ENCODE results near the gene DNER.

DNER gene

DNA sequence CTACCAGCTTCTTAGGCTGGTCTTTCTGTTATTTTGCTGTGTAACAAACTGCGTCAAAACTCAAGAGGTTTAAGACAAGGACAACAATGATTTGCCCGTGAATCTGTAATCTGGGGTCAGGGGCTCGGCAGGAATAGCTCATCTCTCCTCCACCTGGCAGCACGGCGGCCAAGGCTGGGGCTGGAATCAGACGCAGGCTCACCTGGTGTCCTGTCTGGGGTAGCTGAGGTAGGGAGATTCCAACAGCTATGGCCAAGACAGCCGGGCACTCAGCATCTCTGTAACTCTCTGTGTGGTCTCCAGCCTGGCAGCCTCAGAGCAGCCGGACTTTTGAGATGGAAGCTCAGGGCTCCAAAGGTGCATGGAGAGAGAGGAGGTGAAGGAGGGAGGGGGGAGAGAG is 42.3 kb downstream of the DNER start:
- no peak for DNase-seq (ENCODE audit: low spot score)
- in situ Hi-C loops (cut with MboI; ENCODE audit: low pct_unique_long_range_greater_than_20kb, low sequenced_read_pairs, unreplicated experiment), result no loop called here
- TF ChIP-seq CTCF (IDR thresholded peaks at IDR 0.05; ENCODE audit: extremely low read depth, insufficient read depth, missing control alignments), result no peak

DNA sequence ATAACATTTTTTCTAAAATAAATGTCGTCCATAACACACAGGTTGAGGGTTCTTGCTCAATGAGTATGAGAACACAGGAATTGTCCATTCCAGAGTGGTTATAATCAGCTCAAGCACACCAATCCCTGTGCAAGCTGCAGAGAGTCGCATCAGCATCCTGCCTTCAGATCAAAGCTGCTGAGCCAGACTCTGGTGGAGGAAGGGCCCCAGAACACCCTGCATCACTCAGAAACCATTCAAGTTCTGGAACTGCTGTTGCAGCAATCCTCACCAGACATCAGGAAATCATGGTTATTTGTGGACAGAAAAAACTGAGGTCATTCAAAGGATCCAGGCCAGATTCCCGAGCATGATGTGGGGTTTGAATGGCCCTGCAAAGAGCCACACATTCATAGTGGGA is 44.5 kb downstream of the DNER start:
- TF ChIP-seq CTCF (IDR thresholded peaks at IDR 0.05; ENCODE audit: extremely low read depth, insufficient read depth, missing control alignments), result no peak
- in situ Hi-C loops (cut with MboI; ENCODE audit: low pct_unique_long_range_greater_than_20kb, low sequenced_read_pairs, unreplicated experiment), result no loop called here
- DNase-seq (ENCODE audit: low spot score), result no peak

GRCh38 chr2:229666811-229667210 is 47.5 kb downstream of the DNER start:
- TF ChIP-seq CTCF (IDR thresholded peaks at IDR 0.05; ENCODE audit: extremely low read depth, insufficient read depth, missing control alignments), result no peak
- in situ Hi-C loops (cut with MboI; ENCODE audit: low pct_unique_long_range_greater_than_20kb, low sequenced_read_pairs, unreplicated experiment), result no loop called here

DNA sequence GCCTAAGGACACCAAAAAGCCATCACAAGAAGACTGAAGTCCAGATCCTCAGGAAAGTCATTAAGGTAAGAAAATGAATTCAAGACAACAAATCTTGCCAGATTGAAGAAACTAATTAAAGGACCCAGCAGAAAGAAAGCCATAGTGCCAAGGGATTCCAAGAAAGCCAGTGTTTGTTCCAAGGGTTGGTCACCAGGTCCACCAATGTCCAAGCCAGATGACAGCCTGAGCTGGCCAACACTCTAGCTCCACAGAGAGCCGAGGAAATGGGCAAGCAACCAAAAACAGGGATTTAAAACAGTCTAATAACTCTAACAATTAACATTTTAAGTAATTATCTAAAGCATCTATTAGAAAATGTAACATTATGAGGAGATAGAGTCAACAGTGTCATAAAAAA is 49.2 kb downstream of the DNER start:
- no peak for TF ChIP-seq CTCF (IDR thresholded peaks at IDR 0.05; ENCODE audit: extremely low read depth, insufficient read depth, missing control alignments)
- DNase-seq (ENCODE audit: low spot score), result no peak
- in situ Hi-C loops (cut with MboI; ENCODE audit: low pct_unique_long_range_greater_than_20kb, low sequenced_read_pairs, unreplicated experiment), result no loop called here

More at GRCh38 chr2:229666811-229667210, 47.5 kb downstream of the DNER start:
- DNase-seq (ENCODE audit: low spot score), result no peak

- in situ Hi-C loops (cut with MboI; ENCODE audit: low pct_unique_long_range_greater_than_20kb, low sequenced_read_pairs, unreplicated experiment), result no loop called here
- TF ChIP-seq CTCF (IDR thresholded peaks at IDR 0.05; ENCODE audit: extremely low read depth, insufficient read depth, missing control alignments), result no peak
Observed at GRCh38 chr2:229661478-229661877, 52.9 kb downstream of the DNER start.

DNA sequence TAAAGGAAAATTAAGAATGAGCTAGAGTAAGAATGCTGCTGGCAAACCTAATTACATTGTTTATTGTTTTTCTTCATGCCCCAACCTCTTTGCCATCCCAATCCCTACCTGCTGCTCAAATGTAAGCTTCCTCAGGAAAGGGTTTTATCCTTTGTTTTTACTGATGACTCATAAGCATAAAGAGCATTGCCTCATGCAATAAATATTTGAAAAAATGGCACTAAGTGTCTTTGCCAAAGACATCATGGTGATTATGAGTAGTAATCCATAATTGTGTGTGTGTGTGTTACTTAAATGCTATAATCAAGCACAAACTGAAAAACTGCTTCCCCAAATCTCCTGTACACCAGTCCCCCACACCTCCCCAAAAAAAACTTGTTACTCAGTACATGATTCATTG is 53.4 kb downstream of the DNER start:
- no peak for DNase-seq (ENCODE audit: low spot score)

More at GRCh38 chr2:229661478-229661877, 52.9 kb downstream of the DNER start:
- DNase-seq (ENCODE audit: low spot score), result no peak

More for the DNA sequence above, 53.4 kb downstream of the DNER start:
- no peak for TF ChIP-seq CTCF (IDR thresholded peaks at IDR 0.05; ENCODE audit: extremely low read depth, insufficient read depth, missing control alignments)
- in situ Hi-C loops (cut with MboI; ENCODE audit: low pct_unique_long_range_greater_than_20kb, low sequenced_read_pairs, unreplicated experiment), result no loop called here

Measured in GM13977 (cell line).